B cell (primary cell): ENCODE data around the gene PCGF1.

Experiments used
- EZH2 ChIP-seq: IDR thresholded peaks from 2 replicates; pipeline ENCODE4 v1.6.1; 2012; ENCODE audit warnings: borderline replicate concordance, low read depth, mild to moderate bottlenecking, moderate library complexity, low read length; ENCODE audit not compliant: insufficient read depth, poor library complexity, severe bottlenecking
- TF ChIP-seq, protein P1 (sequence below): fragments of 200-600 bp; IDR thresholded peaks from one replicate; pipeline ENCODE4 v1.8.0; 2022; ENCODE audit warnings: antibody characterized with exemption, mild to moderate bottlenecking

DNA sequence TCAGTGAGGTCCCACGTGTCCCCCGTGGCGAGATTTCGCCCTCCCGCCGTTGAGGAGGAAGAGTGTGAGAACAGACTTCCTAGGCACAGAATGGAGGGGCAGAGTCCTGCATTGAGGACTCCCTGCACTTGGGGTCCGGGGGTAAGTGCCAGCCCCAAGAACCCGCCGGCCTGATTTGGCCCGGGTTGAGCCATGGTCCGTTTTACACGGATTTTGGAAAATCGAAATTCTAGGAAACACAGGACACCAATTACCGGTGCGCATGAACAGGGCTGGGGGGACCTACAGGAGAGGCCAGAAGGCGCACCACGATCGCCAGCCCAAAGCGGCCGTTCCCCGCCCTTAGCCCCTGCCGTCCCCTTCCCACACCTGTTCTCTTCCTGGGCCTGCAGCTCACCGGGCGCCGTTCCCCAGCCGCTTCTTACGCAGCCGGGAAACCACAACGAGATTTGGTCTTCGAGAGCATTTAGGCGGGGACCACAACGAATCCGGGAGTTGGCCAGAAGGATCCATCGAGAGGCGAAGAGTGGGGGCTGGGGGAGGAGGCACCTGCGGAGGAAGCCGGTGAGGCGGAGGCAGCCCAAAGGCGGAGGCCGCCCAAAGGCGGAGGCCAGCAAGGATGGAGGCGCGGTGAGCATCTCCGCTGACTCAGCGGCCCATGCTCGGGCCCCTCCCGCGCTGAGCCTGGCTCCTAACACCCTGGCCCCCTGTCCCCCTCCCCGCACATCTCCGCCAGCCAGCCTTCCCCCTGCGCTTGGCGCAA is 6.3 kb upstream of the PCGF1 start:
- TF ChIP-seq, protein P1, sequence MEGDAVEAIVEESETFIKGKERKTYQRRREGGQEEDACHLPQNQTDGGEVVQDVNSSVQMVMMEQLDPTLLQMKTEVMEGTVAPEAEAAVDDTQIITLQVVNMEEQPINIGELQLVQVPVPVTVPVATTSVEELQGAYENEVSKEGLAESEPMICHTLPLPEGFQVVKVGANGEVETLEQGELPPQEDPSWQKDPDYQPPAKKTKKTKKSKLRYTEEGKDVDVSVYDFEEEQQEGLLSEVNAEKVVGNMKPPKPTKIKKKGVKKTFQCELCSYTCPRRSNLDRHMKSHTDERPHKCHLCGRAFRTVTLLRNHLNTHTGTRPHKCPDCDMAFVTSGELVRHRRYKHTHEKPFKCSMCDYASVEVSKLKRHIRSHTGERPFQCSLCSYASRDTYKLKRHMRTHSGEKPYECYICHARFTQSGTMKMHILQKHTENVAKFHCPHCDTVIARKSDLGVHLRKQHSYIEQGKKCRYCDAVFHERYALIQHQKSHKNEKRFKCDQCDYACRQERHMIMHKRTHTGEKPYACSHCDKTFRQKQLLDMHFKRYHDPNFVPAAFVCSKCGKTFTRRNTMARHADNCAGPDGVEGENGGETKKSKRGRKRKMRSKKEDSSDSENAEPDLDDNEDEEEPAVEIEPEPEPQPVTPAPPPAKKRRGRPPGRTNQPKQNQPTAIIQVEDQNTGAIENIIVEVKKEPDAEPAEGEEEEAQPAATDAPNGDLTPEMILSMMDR, result no peak
- peak; percentile 71 for TF ChIP-seq EZH2
